ENCODE measurements around the gene NME2.

The NME2 gene

GRCh38 chr17:51128076-51128475 is 38.1 kb upstream of the NME2 start:
- ChIA-PET CTCF (interaction anchor here (0.6 to 1.6 kb wide), 3 partner anchors 10 to 43 kb away, joined by 3 read pairs; no protein-coding TSS in a partner anchor), POLR2A (no interaction called here)
- H3K4me3 ChIP-seq (ENCODE audit: low read depth, low read length), result no peak overlapping the region
- H3K36me3 ChIP-seq (ENCODE audit: control insufficient read depth in 2 of 2, insufficient read depth in 1 of 2, low read length in 2 of 2), result no peaks in the 10 kb centered on the region
- no peaks in the 10 kb centered on the region for H3K4me1 ChIP-seq (ENCODE audit: control insufficient read depth, insufficient read depth, low read length)
- H3K27ac ChIP-seq (ENCODE audit: extremely low read depth, low read depth, low read length), result no peak overlapping the region
- no peaks in the 10 kb centered on the region for H3K9me3 ChIP-seq (ENCODE audit: control insufficient read depth, insufficient read depth, low read depth, low read length)
- no peak for TF ChIP-seq KLF17 (tag by site-specific recombination; IDR thresholded peaks at IDR 0.05)
- TF ChIP-seq ZNF555 (tag by site-specific recombination; conservative IDR thresholded peaks at IDR 0.05), result no peak
- TF ChIP-seq ZNF239 (tag by site-specific recombination; IDR thresholded peaks at IDR 0.05), result no peak
- TF ChIP-seq ZNF391 (tag by site-specific recombination; IDR thresholded peaks at IDR 0.05; ENCODE audit: borderline replicate concordance, low read depth), result no peak
- no peak for TF ChIP-seq ZNF23 (tag by site-specific recombination; IDR thresholded peaks at IDR 0.05; ENCODE audit: borderline replicate concordance)
- TF ChIP-seq KLF9 (tag by site-specific recombination; IDR thresholded peaks at IDR 0.05; ENCODE audit: low read depth), result peak; percentile 25; the same call in 1 of the 2 replicates
- no peak for TF ChIP-seq ZNF311 (tag by site-specific recombination; IDR thresholded peaks at IDR 0.05; ENCODE audit: borderline replicate concordance)
- TF ChIP-seq ZNF433 (tag by site-specific recombination; IDR thresholded peaks at IDR 0.05; ENCODE audit: low read depth), result no peak
- TF ChIP-seq ZNF16 (tag by site-specific recombination; IDR thresholded peaks at IDR 0.05; ENCODE audit: low read depth), result no peak
- no peak for TF ChIP-seq GLI2 (tag by site-specific recombination; IDR thresholded peaks at IDR 0.05; ENCODE audit: borderline replicate concordance, low read depth)
- no peak for TF ChIP-seq ZNF121 (tag by site-specific recombination; IDR thresholded peaks at IDR 0.05)
- no peak for TF ChIP-seq ZNF629 (tag by site-specific recombination; IDR thresholded peaks at IDR 0.05)
- 0 out of 2 replicates have a peak, but pooled peaks have one; percentile 20 for TF ChIP-seq KLF1 (tag by site-specific recombination; IDR thresholded peaks at IDR 0.05)
- no peak for TF ChIP-seq KLF7 (tag by site-specific recombination; IDR thresholded peaks at IDR 0.05; ENCODE audit: borderline replicate concordance)
- TF ChIP-seq ZNF48 (tag by site-specific recombination; IDR thresholded peaks at IDR 0.05), result no peak
- no peak for TF ChIP-seq ZBTB49 (tag by site-specific recombination; IDR thresholded peaks at IDR 0.05; ENCODE audit: low read depth)
- TF ChIP-seq ZNF280D (tag by site-specific recombination; IDR thresholded peaks at IDR 0.05), result no peak
- no peak for TF ChIP-seq ZNF274 (IDR thresholded peaks at IDR 0.05; ENCODE audit: low read length)
- TF ChIP-seq ZNF274 (tag by site-specific recombination; IDR thresholded peaks at IDR 0.05; ENCODE audit: borderline replicate concordance), result no peak

- Histone ChIP-seq H3K4me3 (ENCODE audit: low read depth, low read length) (no peak overlapping the region), H3K27ac (ENCODE audit: extremely low read depth, low read depth, low read length) (no peak overlapping the region), H3K4me1 (ENCODE audit: control insufficient read depth, insufficient read depth, low read length) (no peaks in the 10 kb centered on the region), H3K9me3 (ENCODE audit: control insufficient read depth, insufficient read depth, low read depth, low read length) (no peaks in the 10 kb centered on the region), H3K36me3 (ENCODE audit: control insufficient read depth in 2 of 2, insufficient read depth in 1 of 2, low read length in 2 of 2) (no peaks in the 10 kb centered on the region)
- ChIA-PET CTCF (interaction anchor here (0.8 kb wide), 1 partner anchor 14 kb away, joined by 3 read pairs; no protein-coding TSS in a partner anchor), POLR2A (interaction anchor here (1.3 kb wide), 1 partner anchor 13 kb away, joined by 3 read pairs; the partner anchor contains the start of gene SPAG9)
- TF ChIP-seq PRDM10 (tag by site-specific recombination; IDR thresholded peaks at IDR 0.05) (peak; percentile 14; the same call in 1 of the 2 replicates), SETDB1 (IDR thresholded peaks at IDR 0.05; ENCODE audit: insufficient read length, low read length) (no peak), ZNF16 (tag by site-specific recombination; IDR thresholded peaks at IDR 0.05; ENCODE audit: low read depth) (no peak), ZNF624 (tag by site-specific recombination; IDR thresholded peaks at IDR 0.05) (no peak), KLF9 (tag by site-specific recombination; IDR thresholded peaks at IDR 0.05; ENCODE audit: low read depth) (no peak), ZNF580 (tag by site-specific recombination; IDR thresholded peaks at IDR 0.05) (no peak)
These were observed 33.3 kb upstream of the NME2 start for GRCh38 chr17:51132964-51133319.
